ENCODE measurements around the gene PARP1. TPM values are rescaled to one million over a fixed set of nuclear protein-coding genes. Genes with fewer than 3 reads are reported as not detected.

PARP1 gene
- total and polyA plus RNA-seq, 4 donors = 39.2 to 108 (median 60.3) TPM

GRCh38 chr1:226457307-226457712 is 49.4 kb upstream of the PARP1 start:
- H3K4me1 ChIP-seq (ENCODE audit: control insufficient read depth in 4 of 4, insufficient read depth in 4 of 4, low read length in 3 of 4) = no peaks in the 10 kb centered on the region
- no peak for DNase-seq (ENCODE audit: low spot score)
- H3K27me3 ChIP-seq (ENCODE audit: control insufficient read depth in 4 of 4, insufficient read depth in 4 of 4, low read length in 3 of 4) = no peaks in the 10 kb centered on the region
- TF ChIP-seq RXRA (IDR thresholded peaks at IDR 0.05) (no peak), EGR1 (IDR thresholded peaks at IDR 0.05; ENCODE audit: low read depth in 2 of 2) (no peak), FOXA1 (IDR thresholded peaks at IDR 0.05) (no peak)
- TF ChIP-seq, protein P1, sequence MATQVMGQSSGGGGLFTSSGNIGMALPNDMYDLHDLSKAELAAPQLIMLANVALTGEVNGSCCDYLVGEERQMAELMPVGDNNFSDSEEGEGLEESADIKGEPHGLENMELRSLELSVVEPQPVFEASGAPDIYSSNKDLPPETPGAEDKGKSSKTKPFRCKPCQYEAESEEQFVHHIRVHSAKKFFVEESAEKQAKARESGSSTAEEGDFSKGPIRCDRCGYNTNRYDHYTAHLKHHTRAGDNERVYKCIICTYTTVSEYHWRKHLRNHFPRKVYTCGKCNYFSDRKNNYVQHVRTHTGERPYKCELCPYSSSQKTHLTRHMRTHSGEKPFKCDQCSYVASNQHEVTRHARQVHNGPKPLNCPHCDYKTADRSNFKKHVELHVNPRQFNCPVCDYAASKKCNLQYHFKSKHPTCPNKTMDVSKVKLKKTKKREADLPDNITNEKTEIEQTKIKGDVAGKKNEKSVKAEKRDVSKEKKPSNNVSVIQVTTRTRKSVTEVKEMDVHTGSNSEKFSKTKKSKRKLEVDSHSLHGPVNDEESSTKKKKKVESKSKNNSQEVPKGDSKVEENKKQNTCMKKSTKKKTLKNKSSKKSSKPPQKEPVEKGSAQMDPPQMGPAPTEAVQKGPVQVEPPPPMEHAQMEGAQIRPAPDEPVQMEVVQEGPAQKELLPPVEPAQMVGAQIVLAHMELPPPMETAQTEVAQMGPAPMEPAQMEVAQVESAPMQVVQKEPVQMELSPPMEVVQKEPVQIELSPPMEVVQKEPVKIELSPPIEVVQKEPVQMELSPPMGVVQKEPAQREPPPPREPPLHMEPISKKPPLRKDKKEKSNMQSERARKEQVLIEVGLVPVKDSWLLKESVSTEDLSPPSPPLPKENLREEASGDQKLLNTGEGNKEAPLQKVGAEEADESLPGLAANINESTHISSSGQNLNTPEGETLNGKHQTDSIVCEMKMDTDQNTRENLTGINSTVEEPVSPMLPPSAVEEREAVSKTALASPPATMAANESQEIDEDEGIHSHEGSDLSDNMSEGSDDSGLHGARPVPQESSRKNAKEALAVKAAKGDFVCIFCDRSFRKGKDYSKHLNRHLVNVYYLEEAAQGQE (IDR thresholded peaks at IDR 0.05) = no peak
- H3K27ac ChIP-seq (ENCODE audit: low read depth in 1 of 2, low read length in 2 of 2) = no peak overlapping the region
- H3K9ac ChIP-seq (ENCODE audit: low read depth in 1 of 2, low read length in 2 of 2) = no peak overlapping the region
- no peaks in the 10 kb centered on the region for H3K9me3 ChIP-seq (ENCODE audit: control insufficient read depth in 4 of 4, low read length in 3 of 4)
- no peaks in the 10 kb centered on the region for H3K36me3 ChIP-seq (ENCODE audit: control insufficient read depth in 4 of 4, insufficient read depth in 3 of 4, low read depth in 1 of 4, low read length in 3 of 4)
- 55% methylated on average over 14 of the region's 14 CpGs for WGBS
- H3K4me3 ChIP-seq (ENCODE audit: low read depth in 1 of 3, low read length in 3 of 3) = no peak overlapping the region

- no peak for DNase-seq (ENCODE audit: low spot score)
- Histone ChIP-seq H3K9ac (ENCODE audit: low read depth in 1 of 2, low read length in 2 of 2) (no peak overlapping the region), H3K27ac (ENCODE audit: low read depth in 1 of 2, low read length in 2 of 2) (no peak overlapping the region), H3K36me3 (ENCODE audit: control insufficient read depth in 4 of 4, insufficient read depth in 3 of 4, low read depth in 1 of 4, low read length in 3 of 4) (no peaks in the 10 kb centered on the region), H3K9me3 (ENCODE audit: control insufficient read depth in 4 of 4, low read length in 3 of 4) (no peaks in the 10 kb centered on the region), H3K4me3 (ENCODE audit: low read depth in 1 of 3, low read length in 3 of 3) (no peak overlapping the region), H3K27me3 (ENCODE audit: control insufficient read depth in 4 of 4, insufficient read depth in 4 of 4, low read length in 3 of 4) (no peaks in the 10 kb centered on the region), H3K4me1 (ENCODE audit: control insufficient read depth in 4 of 4, insufficient read depth in 4 of 4, low read length in 3 of 4) (no peaks in the 10 kb centered on the region)
- WGBS = 85% methylated on average over 10 of the region's 10 CpGs
- TF ChIP-seq RXRA (IDR thresholded peaks at IDR 0.05) (no peak), YY1 (IDR thresholded peaks at IDR 0.05) (no peak), EGR1 (IDR thresholded peaks at IDR 0.05; ENCODE audit: low read depth in 2 of 2) (no peak), CTCF (IDR thresholded peaks at IDR 0.05; ENCODE audit: low read depth, low read length, missing input control) (no peak), GABPA (IDR thresholded peaks at IDR 0.05 in 1 of 2, conservative IDR thresholded peaks at IDR 0.05 in 1 of 2) (no peak), ZBTB33 (IDR thresholded peaks at IDR 0.05) (no peak), HNF4G (IDR thresholded peaks at IDR 0.05) (no peak), FOXA2 (IDR thresholded peaks at IDR 0.05) (no peak), JUND (IDR thresholded peaks at IDR 0.05) (no peak), RAD21 (IDR thresholded peaks at IDR 0.05) (no peak)
These were observed 48.0 kb upstream of the PARP1 start for GRCh38 chr1:226455843-226456242.

Measured in liver (tissue), 9 donors.